Glutamatergic neuron (in vitro differentiated cells): ENCODE results near the gene FAM229A. TPM values are rescaled to one million over a fixed set of nuclear protein-coding genes. Genes with fewer than 3 reads are reported as not detected.

Source experiments
- DNase-seq: peaks from one replicate; pipeline ENCODE4 v3.0.0; 2022
- H3K27ac Mint-ChIP-seq: one replicate; pipeline ENCODE4 v1.8.0; 2020; ENCODE audit warnings: mild to moderate bottlenecking, mixed read lengths, inconsistent platforms; ENCODE audit not compliant: unreplicated experiment
- H3K27me3 Mint-ChIP-seq: one replicate; pipeline ENCODE4 v1.8.0; 2020; ENCODE audit warnings: mild to moderate bottlenecking, moderate library complexity, mixed read lengths, inconsistent platforms; ENCODE audit not compliant: unreplicated experiment
- H3K36me3 Mint-ChIP-seq: one replicate; pipeline ENCODE4 v1.8.0; 2020; ENCODE audit warnings: mild to moderate bottlenecking, mixed read lengths, inconsistent platforms; ENCODE audit not compliant: unreplicated experiment
- H3K4me1 Mint-ChIP-seq: one replicate; pipeline ENCODE4 v1.8.0; 2020; ENCODE audit warnings: mild to moderate bottlenecking, low read depth, mixed read lengths, inconsistent platforms; ENCODE audit not compliant: unreplicated experiment
- H3K4me3 Mint-ChIP-seq: one replicate; pipeline ENCODE4 v1.8.0; 2020; ENCODE audit warnings: mild to moderate bottlenecking, mixed read lengths, inconsistent platforms; ENCODE audit not compliant: unreplicated experiment
- H3K9me3 Mint-ChIP-seq: one replicate; pipeline ENCODE4 v1.8.0; 2020; ENCODE audit warnings: mild to moderate bottlenecking, moderate library complexity, mixed read lengths, inconsistent platforms; ENCODE audit not compliant: unreplicated experiment
- total RNA-seq: library from RNA; stranded (reverse); fragmentation: NEBNext Ultra II Directional; extraction: Animal tissue kit (Norgen Biotek cat#: 25700); gene quantifications from one replicate; pipeline ENCODE4 v1.2.1, GENCODE V29; 2021; ENCODE audit not compliant: unreplicated experiment
- TF ChIP-seq, protein P1 (sequence below): fragments of 200-600 bp; sonication (generic); IDR thresholded peaks from one replicate; pipeline ENCODE4 v1.5.0; 2021; ENCODE audit not compliant: partially characterized antibody, unreplicated experiment

FAM229A gene
- total RNA-seq, 1 donor from 2014 or later: 21.8 TPM

DNA sequence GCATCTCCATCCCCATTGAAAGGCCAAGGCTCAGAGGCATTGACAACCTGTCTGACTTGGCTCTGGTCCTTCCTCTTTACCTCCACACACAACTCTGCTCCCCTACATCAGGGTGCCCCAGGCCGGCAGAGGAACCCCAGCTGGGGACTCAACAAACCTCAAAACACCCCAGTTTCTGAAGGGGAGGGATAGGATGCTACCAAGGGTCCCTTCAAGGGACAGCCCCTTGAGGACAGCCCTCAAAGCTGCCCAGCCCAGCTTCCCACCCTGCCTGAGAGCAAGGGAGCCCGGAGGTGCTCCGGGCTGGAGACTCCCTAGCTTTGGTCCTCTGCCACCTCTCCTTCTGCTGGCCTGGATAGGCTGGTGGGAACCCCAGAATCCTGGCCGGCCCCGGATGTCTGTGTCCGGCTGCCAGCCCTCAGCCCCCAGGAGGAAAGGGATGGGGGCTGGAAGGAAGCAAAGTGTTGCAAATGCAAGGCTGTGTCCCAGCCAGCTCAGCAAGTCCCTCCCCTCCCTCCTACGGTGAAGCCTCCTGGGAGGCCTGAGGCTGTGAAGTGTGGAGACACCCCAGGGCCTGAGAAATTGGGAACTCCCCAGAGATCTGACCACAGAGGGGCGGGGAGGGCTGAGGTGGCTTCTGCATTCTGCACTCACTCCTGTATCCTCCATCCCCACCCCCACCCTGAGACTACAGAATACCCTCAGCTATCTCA lies 25.2 kb downstream of the FAM229A start:
- peaks cover 8% of the 10 kb centered on the region for H3K27me3 Mint-ChIP-seq
- H3K27ac Mint-ChIP-seq: peak overlapping the region; percentile 64
- TF ChIP-seq, protein P1, sequence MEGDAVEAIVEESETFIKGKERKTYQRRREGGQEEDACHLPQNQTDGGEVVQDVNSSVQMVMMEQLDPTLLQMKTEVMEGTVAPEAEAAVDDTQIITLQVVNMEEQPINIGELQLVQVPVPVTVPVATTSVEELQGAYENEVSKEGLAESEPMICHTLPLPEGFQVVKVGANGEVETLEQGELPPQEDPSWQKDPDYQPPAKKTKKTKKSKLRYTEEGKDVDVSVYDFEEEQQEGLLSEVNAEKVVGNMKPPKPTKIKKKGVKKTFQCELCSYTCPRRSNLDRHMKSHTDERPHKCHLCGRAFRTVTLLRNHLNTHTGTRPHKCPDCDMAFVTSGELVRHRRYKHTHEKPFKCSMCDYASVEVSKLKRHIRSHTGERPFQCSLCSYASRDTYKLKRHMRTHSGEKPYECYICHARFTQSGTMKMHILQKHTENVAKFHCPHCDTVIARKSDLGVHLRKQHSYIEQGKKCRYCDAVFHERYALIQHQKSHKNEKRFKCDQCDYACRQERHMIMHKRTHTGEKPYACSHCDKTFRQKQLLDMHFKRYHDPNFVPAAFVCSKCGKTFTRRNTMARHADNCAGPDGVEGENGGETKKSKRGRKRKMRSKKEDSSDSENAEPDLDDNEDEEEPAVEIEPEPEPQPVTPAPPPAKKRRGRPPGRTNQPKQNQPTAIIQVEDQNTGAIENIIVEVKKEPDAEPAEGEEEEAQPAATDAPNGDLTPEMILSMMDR: no peak
- peaks cover 4% of the 10 kb centered on the region for H3K36me3 Mint-ChIP-seq
- H3K4me1 Mint-ChIP-seq: peaks cover 22% of the 10 kb centered on the region
- peaks cover 15% of the 10 kb centered on the region for H3K9me3 Mint-ChIP-seq
- H3K4me3 Mint-ChIP-seq: peak overlapping the region; percentile 30
- no peak for DNase-seq

DNA sequence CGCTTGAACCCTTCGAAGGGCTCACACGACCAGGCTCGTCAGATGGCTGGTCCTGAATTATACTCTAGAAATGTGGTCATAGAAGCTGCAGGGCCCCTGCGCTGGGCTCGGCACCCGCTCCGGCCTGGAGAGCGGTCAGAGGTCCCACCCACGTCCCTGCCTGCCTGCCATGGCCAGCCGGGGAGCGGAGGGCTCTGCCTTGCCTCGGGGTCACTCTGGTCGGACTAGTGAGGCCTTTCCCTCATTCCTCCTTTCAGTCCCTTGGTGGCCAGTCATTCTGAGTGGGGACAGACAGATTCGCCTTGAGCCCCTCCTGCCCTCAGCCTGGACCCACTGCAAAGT lies 25.7 kb downstream of the FAM229A start:
- peaks cover 5% of the 10 kb centered on the region for H3K36me3 Mint-ChIP-seq
- peak overlapping the region; percentile 30 for H3K4me3 Mint-ChIP-seq
- peaks cover 8% of the 10 kb centered on the region for H3K27me3 Mint-ChIP-seq
- peaks cover 24% of the 10 kb centered on the region for H3K4me1 Mint-ChIP-seq
- peak overlapping the region; percentile 64 for H3K27ac Mint-ChIP-seq
- TF ChIP-seq, protein P1: no peak
- H3K9me3 Mint-ChIP-seq: peaks cover 17% of the 10 kb centered on the region
- DNase-seq: no peak

DNA sequence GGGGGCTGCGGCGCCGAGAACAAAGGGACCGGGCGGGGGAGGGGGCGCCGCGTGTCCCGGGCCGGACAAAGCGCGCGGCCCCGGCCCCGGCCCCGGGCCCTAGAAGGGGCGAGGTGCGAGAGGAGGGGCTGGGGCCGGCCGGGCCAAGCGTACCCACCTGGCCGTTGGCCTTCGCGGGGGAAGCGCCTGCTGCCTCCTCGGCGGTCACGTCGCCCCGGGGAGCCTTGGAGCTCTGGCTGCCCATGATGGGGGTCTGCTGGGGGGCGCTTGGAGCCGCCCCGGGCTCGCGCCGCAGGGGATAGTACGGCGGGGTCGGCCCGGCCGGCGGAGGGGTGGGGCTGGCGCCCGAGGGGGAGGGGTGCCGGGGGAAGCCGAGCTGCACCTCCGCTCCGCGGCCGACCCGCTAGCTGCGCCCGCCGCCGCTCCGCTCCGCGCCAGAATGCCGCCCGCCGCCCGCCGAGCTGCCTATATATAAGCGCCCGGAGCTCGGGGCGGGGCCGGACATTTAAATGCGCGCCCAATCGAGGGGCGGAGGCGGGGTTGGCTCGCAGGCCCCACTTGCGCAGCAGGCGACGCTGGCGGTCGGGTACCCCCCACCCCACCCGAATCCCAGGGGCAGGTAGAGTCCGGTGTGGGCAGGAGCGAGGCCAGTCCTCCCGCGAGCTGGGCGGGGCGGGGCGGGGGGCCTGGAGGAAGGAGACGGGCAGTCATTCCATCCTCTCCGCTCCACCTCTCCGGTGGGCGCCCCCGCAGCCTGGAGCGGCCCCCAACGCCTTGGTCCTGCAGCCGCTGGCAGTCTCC lies 26.3 kb downstream of the FAM229A start, which contains the start of gene MARCKSL1:
MARCKSL1 (minus strand) TSS at position 444 of the 801 bp plus-strand sequence; CDS start at position 244, 200 bp downstream.
- TF ChIP-seq, protein P1: no peak
- Mint-ChIP-seq H3K27me3 (peaks cover 8% of the 10 kb centered on the region), H3K9me3 (peaks cover 17% of the 10 kb centered on the region), H3K27ac (peak within 1 kb of the TSS; percentile 85), H3K36me3 (peaks cover 10% of the 10 kb centered on the region), H3K4me1 (peaks cover 24% of the 10 kb centered on the region), H3K4me3 (peak within 1 kb of the TSS; percentile 92)
- peak; percentile 90 for DNase-seq

DNA sequence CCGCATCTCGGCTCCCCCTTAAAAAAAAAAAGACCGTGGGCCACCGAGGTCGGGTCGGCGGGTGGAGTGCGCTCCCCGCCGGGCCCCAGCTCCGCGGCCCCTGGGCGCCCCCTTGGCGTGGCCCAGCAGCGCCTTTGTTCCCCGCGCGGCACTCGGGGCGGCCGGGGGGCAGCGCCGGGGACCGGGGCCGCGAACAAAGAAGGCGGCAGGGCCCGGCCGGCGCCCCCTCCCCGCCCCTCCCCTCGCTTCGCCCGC lies 26.8 kb downstream of the FAM229A start:
- peaks cover 24% of the 10 kb centered on the region for H3K4me1 Mint-ChIP-seq
- H3K4me3 Mint-ChIP-seq: no peak overlapping the region
- H3K9me3 Mint-ChIP-seq: peaks cover 17% of the 10 kb centered on the region
- TF ChIP-seq, protein P1: no peak
- peaks cover 8% of the 10 kb centered on the region for H3K27me3 Mint-ChIP-seq
- H3K27ac Mint-ChIP-seq: no peak overlapping the region
- peaks cover 14% of the 10 kb centered on the region for H3K36me3 Mint-ChIP-seq
- DNase-seq: no peak

DNA sequence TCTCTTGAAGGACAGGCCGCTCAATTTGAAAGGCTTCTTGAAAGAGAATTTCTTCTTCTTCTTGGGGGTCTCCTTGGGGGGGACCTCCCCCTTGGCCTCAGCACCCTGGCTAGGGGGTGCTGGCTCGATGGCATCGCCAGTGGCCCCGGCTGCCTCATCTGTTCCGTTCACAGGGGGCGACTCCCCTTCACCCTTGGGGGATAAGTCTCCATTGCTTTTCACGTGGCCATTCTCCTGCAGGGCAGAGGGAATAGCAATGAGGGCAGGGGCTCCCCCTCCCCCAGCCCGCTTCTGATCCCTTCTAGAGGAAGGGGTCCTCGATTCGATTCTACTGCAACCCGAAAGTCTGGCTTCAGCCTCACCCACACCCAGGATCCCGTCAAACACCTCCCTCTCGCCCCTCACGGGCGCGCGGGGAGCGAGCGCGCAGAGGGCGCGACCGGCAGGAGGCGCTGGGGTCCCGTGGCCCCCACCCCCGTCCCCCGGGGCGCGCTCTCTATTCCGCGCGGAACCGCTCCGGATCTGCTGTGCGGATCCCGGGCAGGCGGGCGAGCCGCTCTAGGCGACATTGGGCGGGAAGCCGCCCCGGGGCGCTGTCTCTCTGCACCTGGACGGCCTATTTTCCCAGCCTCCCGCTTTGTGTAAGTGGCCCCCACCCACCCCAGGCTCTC lies 27.3 kb downstream of the FAM229A start:
- peaks cover 14% of the 10 kb centered on the region for H3K36me3 Mint-ChIP-seq
- TF ChIP-seq, protein P1: peak; percentile 57
- H3K4me3 Mint-ChIP-seq: peak overlapping the region; percentile 92
- peak; percentile 61 for DNase-seq
- peaks cover 18% of the 10 kb centered on the region for H3K9me3 Mint-ChIP-seq
- peaks cover 24% of the 10 kb centered on the region for H3K4me1 Mint-ChIP-seq
- H3K27me3 Mint-ChIP-seq: peaks cover 8% of the 10 kb centered on the region
- peak overlapping the region; percentile 85 for H3K27ac Mint-ChIP-seq
